Measurements from ENCODE around the gene TBC1D22B. TPM values are rescaled to one million over a fixed set of nuclear protein-coding genes. Genes with fewer than 3 reads are reported as not detected.

Gene TBC1D22B
- total and polyA plus RNA-seq, 2 donors (not counting 3 experiments of a cell fraction or from before 2014, with no cell fraction given) = 13.1 to 13.6 TPM

DNA sequence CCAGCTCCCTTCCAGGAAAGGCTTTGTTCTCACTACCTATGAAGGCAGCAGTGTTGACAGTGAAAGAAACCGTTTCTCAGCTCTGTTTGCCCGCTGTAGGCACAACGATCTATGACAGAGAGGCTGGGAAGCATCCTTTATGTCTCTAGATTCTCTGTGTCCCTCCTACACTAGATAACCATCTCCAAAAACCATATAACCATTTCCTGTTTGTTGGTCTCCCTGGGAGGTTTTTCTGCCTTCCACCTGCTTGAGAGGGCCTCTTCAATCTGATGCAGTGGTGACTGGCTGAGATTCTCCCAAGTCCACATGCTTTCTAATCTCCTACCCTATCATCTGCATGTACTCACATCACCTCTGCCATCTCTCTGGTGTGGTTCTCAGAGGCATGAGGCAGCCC lies 32.4 kb downstream of the TBC1D22B start:
- no peaks in the 10 kb centered on the region for H3K4me1 ChIP-seq (ENCODE audit: control insufficient read depth, extremely low read depth, insufficient read depth, low read length)
- H3K36me3 ChIP-seq (ENCODE audit: control insufficient read depth in 2 of 2, extremely low read depth in 1 of 2, insufficient read depth in 2 of 2, low read length in 2 of 2) = peaks cover 13 to 22% of the 10 kb centered on the region in 2 experiments
- ChIA-PET POLR2A (interaction anchor here (0.7 kb wide), 1 partner anchor 50 kb away, joined by 3 read pairs; no protein-coding TSS in a partner anchor), CTCF (no interaction called here)
- no peak overlapping the region for H3K27ac ChIP-seq (ENCODE audit: insufficient read depth, low read depth, low read length)
- dilution Hi-C loops (cut with MboI; ENCODE audit: extremely low pct_ligation_motif_present, low sequenced_read_pairs) = no loop called here
- no peak overlapping the region for H3K4me2 ChIP-seq (ENCODE audit: insufficient read depth, low read length)
- BruUV-seq (replicated peaks) = no TSS peak
- no peaks in the 10 kb centered on the region for H3K27me3 ChIP-seq (ENCODE audit: control insufficient read depth in 2 of 2, insufficient read depth in 2 of 2, low read length in 2 of 2)
- no peak overlapping the region for H2AFZ ChIP-seq (ENCODE audit: low read depth, low read length)
- H3K9me3 ChIP-seq (replicated peaks; ENCODE audit: control insufficient read depth, insufficient read depth, low read length) = no peaks in the 10 kb centered on the region
- TF ChIP-seq POLR2AphosphoS5 (IDR thresholded peaks at IDR 0.05; ENCODE audit: insufficient read depth, low read depth, low read length) (no peak), GATA2 (IDR thresholded peaks at IDR 0.05; ENCODE audit: insufficient read depth, insufficient read length, low read depth, low read length) (no peak), EZH2 (IDR thresholded peaks at IDR 0.05; ENCODE audit: borderline replicate concordance, low read depth, low read length, severe bottlenecking) (no peak)
- H3K9me1 ChIP-seq (replicated peaks; ENCODE audit: control insufficient read depth, extremely low read depth, insufficient read depth, low read length) = no peaks in the 10 kb centered on the region
- H3K79me2 ChIP-seq (ENCODE audit: control insufficient read depth, insufficient read depth, low read length) = no peaks in the 10 kb centered on the region
- H4K20me1 ChIP-seq (replicated peaks; ENCODE audit: control insufficient read depth, extremely low read depth, insufficient read depth, low read length) = no peaks in the 10 kb centered on the region
- FAIRE-seq (no peak), DNase-seq (ENCODE audit: low read depth, low spot score) (no peak)
- no peak overlapping the region for H3K4me3 ChIP-seq (replicated peaks in 1 of 3; ENCODE audit: insufficient read depth in 1 of 3, low read depth in 1 of 3, low read length in 3 of 3)
- H3K9ac ChIP-seq (replicated peaks; ENCODE audit: extremely low read depth, insufficient read depth, low read length) = no peak overlapping the region
- intact Hi-C loops (cut with micrococcal nuclease) = no loop called here

- no peak overlapping the region for H3K27ac ChIP-seq (ENCODE audit: insufficient read depth, low read depth, low read length)
- DNase-seq (ENCODE audit: low read depth, low spot score) (no peak), FAIRE-seq (no peak)
- TF ChIP-seq FOS (IDR thresholded peaks at IDR 0.05; ENCODE audit: borderline replicate concordance, insufficient read depth, low read length) (no peak), JUN (IDR thresholded peaks at IDR 0.05; ENCODE audit: borderline replicate concordance, insufficient read depth, insufficient read length, low read depth) (no peak), EZH2 (IDR thresholded peaks at IDR 0.05; ENCODE audit: borderline replicate concordance, low read depth, low read length, severe bottlenecking) (no peak), POLR2A (IDR thresholded peaks at IDR 0.05; ENCODE audit: low read depth, low read length) (no peak), MAX (IDR thresholded peaks at IDR 0.05; ENCODE audit: insufficient read depth, insufficient read length) (no peak), MYC (IDR thresholded peaks at IDR 0.05; ENCODE audit: low read depth, low read length) (no peak), CTCF (IDR thresholded peaks at IDR 0.05; ENCODE audit: extremely low read depth in 1 of 2, insufficient read depth in 1 of 2, low read depth in 1 of 2, low read length in 2 of 2) (no peak), POLR2AphosphoS5 (IDR thresholded peaks at IDR 0.05; ENCODE audit: insufficient read depth, low read depth, low read length) (no peak), GATA2 (IDR thresholded peaks at IDR 0.05; ENCODE audit: insufficient read depth, insufficient read length, low read depth, low read length) (no peak)
- no peak overlapping the region for H3K4me3 ChIP-seq (replicated peaks in 1 of 3; ENCODE audit: insufficient read depth in 1 of 3, low read depth in 1 of 3, low read length in 3 of 3)
- H4K20me1 ChIP-seq (replicated peaks; ENCODE audit: control insufficient read depth, extremely low read depth, insufficient read depth, low read length) = no peaks in the 10 kb centered on the region
- POLR2A ChIA-PET = no interaction called here
- no peaks in the 10 kb centered on the region for H3K79me2 ChIP-seq (ENCODE audit: control insufficient read depth, insufficient read depth, low read length)
- CTCF ChIA-PET = interaction anchor here (1.4 kb wide), 1 partner anchor 10 kb away, joined by 4 read pairs; no protein-coding TSS in a partner anchor
- H3K4me2 ChIP-seq (ENCODE audit: insufficient read depth, low read length) = no peak overlapping the region
- no TSS peak for BruUV-seq (replicated peaks)
- H3K4me1 ChIP-seq (ENCODE audit: control insufficient read depth, extremely low read depth, insufficient read depth, low read length) = no peaks in the 10 kb centered on the region
- H2AFZ ChIP-seq (ENCODE audit: low read depth, low read length) = no peak overlapping the region
- H3K27me3 ChIP-seq (ENCODE audit: control insufficient read depth in 2 of 2, insufficient read depth in 2 of 2, low read length in 2 of 2) = no peaks in the 10 kb centered on the region
- no peaks in the 10 kb centered on the region for H3K9me3 ChIP-seq (replicated peaks; ENCODE audit: control insufficient read depth, insufficient read depth, low read length)
- H3K9me1 ChIP-seq (replicated peaks; ENCODE audit: control insufficient read depth, extremely low read depth, insufficient read depth, low read length) = no peaks in the 10 kb centered on the region
- dilution Hi-C loops (cut with MboI; ENCODE audit: extremely low pct_ligation_motif_present, low sequenced_read_pairs) (no loop called here), intact Hi-C loops (cut with micrococcal nuclease) (no loop called here)
- peaks cover 10 to 18% of the 10 kb centered on the region in 2 experiments for H3K36me3 ChIP-seq (ENCODE audit: control insufficient read depth in 2 of 2, extremely low read depth in 1 of 2, insufficient read depth in 2 of 2, low read length in 2 of 2)
- no peak overlapping the region for H3K9ac ChIP-seq (replicated peaks; ENCODE audit: extremely low read depth, insufficient read depth, low read length)
Observed at GRCh38 chr6:37293426-37293825, 35.9 kb downstream of the TBC1D22B start.

Measured in endothelial cell of umbilical vein (primary cell).